Prostate gland (tissue), 2 donors: ENCODE results near the gene RAD21L1.

Experiments used
- CTCF ChIP-seq, 4 experiments: fragments of 200-600 bp in 2 of 4; fragments of 450-650 bp in 2 of 4; sonication (generic) in 2 of 4; IDR thresholded peaks; 1 replicate in 3 of 4; 2 replicates in 1 of 4; pipeline ENCODE4 v1.5.1; 2016 to 2019; ENCODE audit warnings: antibody characterized with exemption in 4 of 4, mild to moderate bottlenecking in 2 of 4, moderate library complexity in 2 of 4
- POLR2A ChIP-seq: fragments of 450-650 bp; IDR thresholded peaks from one replicate; pipeline ENCODE4 v1.6.1; 2016; ENCODE audit warnings: antibody characterized with exemption, mild to moderate bottlenecking

GRCh38 chr20:1184638-1185315 is 41.1 kb upstream of the RAD21L1 start, which contains the start of gene TMEM74B:
- TF ChIP-seq POLR2A (no peak), CTCF (IDR thresholded peaks at IDR 0.05) (no peak)
